IMR-90 (cell line): ENCODE results near the gene NRF1.

Experiments used
- BHLHE40 ChIP-seq: fragments of 150-350 bp; IDR thresholded peaks from 2 replicates; pipeline ENCODE4 v1.6.1; 2016; ENCODE audit warnings: mild to moderate bottlenecking, low read depth, low read length
- FOS ChIP-seq: fragments of 150-350 bp; IDR thresholded peaks from 2 replicates; pipeline ENCODE4 v1.6.1; 2016; ENCODE audit warnings: low read depth, low read length
- RCOR1 ChIP-seq: IDR thresholded peaks from 2 replicates; pipeline ENCODE4 v1.6.1; 2012; ENCODE audit warnings: mild to moderate bottlenecking, low read length, improper control_type of control experiment; ENCODE audit not compliant: insufficient replicate concordance
- USF2 ChIP-seq: fragments of 150-350 bp; IDR thresholded peaks from 2 replicates; pipeline ENCODE4 v1.6.1; 2017; ENCODE audit warnings: mild to moderate bottlenecking, antibody characterized with exemption, low read length, low read depth
- TF ChIP-seq, protein P1 (sequence below): conservative IDR thresholded peaks from 2 replicates; pipeline ENCODE4 v1.5.1; 2012; ENCODE audit warnings: mild to moderate bottlenecking, low read depth, low read length, improper control_type of control experiment

GRCh38 chr7:129610709-129611245 lies 743 bp upstream of the NRF1 start:
- TF ChIP-seq, protein P1, sequence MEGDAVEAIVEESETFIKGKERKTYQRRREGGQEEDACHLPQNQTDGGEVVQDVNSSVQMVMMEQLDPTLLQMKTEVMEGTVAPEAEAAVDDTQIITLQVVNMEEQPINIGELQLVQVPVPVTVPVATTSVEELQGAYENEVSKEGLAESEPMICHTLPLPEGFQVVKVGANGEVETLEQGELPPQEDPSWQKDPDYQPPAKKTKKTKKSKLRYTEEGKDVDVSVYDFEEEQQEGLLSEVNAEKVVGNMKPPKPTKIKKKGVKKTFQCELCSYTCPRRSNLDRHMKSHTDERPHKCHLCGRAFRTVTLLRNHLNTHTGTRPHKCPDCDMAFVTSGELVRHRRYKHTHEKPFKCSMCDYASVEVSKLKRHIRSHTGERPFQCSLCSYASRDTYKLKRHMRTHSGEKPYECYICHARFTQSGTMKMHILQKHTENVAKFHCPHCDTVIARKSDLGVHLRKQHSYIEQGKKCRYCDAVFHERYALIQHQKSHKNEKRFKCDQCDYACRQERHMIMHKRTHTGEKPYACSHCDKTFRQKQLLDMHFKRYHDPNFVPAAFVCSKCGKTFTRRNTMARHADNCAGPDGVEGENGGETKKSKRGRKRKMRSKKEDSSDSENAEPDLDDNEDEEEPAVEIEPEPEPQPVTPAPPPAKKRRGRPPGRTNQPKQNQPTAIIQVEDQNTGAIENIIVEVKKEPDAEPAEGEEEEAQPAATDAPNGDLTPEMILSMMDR = no peak
- no peak for TF ChIP-seq USF2
- no peak for TF ChIP-seq FOS
- no peak for TF ChIP-seq BHLHE40
- TF ChIP-seq RCOR1 = no peak
